Mesendoderm (in vitro differentiated cells): ENCODE data around the gene FGFBP3.

Experiments
- DNase-seq: peaks from one replicate; pipeline ENCODE4 v3.0.0; 2013
- H2AK5ac ChIP-seq: 2 replicates; pipeline ENCODE4 v1.6.1; 2013; ENCODE audit warnings: low read length, inconsistent platforms
- H2BK120ac ChIP-seq: 2 replicates; pipeline ENCODE4 v1.6.1; 2013; ENCODE audit warnings: low read depth, mild to moderate bottlenecking, low read length, moderate library complexity, mixed read lengths
- H2BK15ac ChIP-seq: replicated peaks from 2 replicates; pipeline ENCODE4 v1.6.1; 2013; ENCODE audit warnings: low read depth, mild to moderate bottlenecking, moderate library complexity
- H2BK5ac ChIP-seq: 2 replicates; pipeline ENCODE4 v1.6.1; 2013; ENCODE audit warnings: low read length, inconsistent platforms
- H3K18ac ChIP-seq: 2 replicates; pipeline ENCODE4 v1.6.1; 2013; ENCODE audit warnings: mild to moderate bottlenecking, low read length, mixed read lengths
- H3K23ac ChIP-seq: one replicate; pipeline ENCODE4 v1.6.1; 2013; ENCODE audit warnings: low read length
- H3K27ac ChIP-seq: 2 replicates; pipeline ENCODE4 v1.5.1; 2013; ENCODE audit warnings: low read depth, mild to moderate bottlenecking, inconsistent platforms, low read length, moderate library complexity
- H3K27me3 ChIP-seq: 2 replicates; pipeline ENCODE4 v1.6.1; 2013; ENCODE audit warnings: low read length, control low read depth, mild to moderate bottlenecking, inconsistent platforms; ENCODE audit not compliant: insufficient read depth, poor library complexity
- H3K36me3 ChIP-seq: 2 replicates; pipeline ENCODE4 v1.6.1; 2013; ENCODE audit warnings: low read length, inconsistent platforms; ENCODE audit not compliant: control insufficient read depth, insufficient read depth
- H3K4ac ChIP-seq: one replicate; pipeline ENCODE4 v1.6.1; 2013; ENCODE audit warnings: low read depth, mild to moderate bottlenecking, low read length, moderate library complexity
- H3K4me1 ChIP-seq: 2 replicates; pipeline ENCODE4 v1.6.1; 2013; ENCODE audit warnings: low read depth, low read length, inconsistent platforms; ENCODE audit not compliant: control insufficient read depth
- H3K4me2 ChIP-seq: 2 replicates; pipeline ENCODE4 v1.6.1; 2013; ENCODE audit warnings: low read length
- H3K4me3 ChIP-seq: 2 replicates; pipeline ENCODE4 v1.5.1; 2013; ENCODE audit warnings: mild to moderate bottlenecking, low read length
- H3K56ac ChIP-seq: one replicate; pipeline ENCODE4 v1.6.1; 2013; ENCODE audit warnings: low read length
- H3K79me1 ChIP-seq: 2 replicates; pipeline ENCODE4 v1.6.1; 2013; ENCODE audit warnings: low read length, inconsistent platforms
- H3K79me2 ChIP-seq: 2 replicates; pipeline ENCODE4 v1.6.1; 2013; ENCODE audit warnings: mild to moderate bottlenecking, low read length; ENCODE audit not compliant: control insufficient read depth, insufficient read depth
- H3K9ac ChIP-seq: 2 replicates; pipeline ENCODE4 v1.6.1; 2013; ENCODE audit warnings: low read length, inconsistent platforms
- H4K5ac ChIP-seq: one replicate; pipeline ENCODE4 v1.6.1; 2013; ENCODE audit warnings: low read length
- H4K8ac ChIP-seq: one replicate; pipeline ENCODE4 v1.6.1; 2013; ENCODE audit warnings: low read depth, mild to moderate bottlenecking, control low read depth, low read length, moderate library complexity
- WGBS: extraction: QIAGEN DNeasy Blood & Tissue Kit; methylation state at CpG from one replicate; pipeline ENCODE4 v1.1.7; 2013; ENCODE audit warnings: low lambda C conversion rate, missing lambda C conversion rate; ENCODE audit not compliant: insufficient coverage; ENCODE audit errors: extremely low coverage; 5-methylcytosine and 5-hydroxymethylcytosine counted together

Gene FGFBP3

DNA sequence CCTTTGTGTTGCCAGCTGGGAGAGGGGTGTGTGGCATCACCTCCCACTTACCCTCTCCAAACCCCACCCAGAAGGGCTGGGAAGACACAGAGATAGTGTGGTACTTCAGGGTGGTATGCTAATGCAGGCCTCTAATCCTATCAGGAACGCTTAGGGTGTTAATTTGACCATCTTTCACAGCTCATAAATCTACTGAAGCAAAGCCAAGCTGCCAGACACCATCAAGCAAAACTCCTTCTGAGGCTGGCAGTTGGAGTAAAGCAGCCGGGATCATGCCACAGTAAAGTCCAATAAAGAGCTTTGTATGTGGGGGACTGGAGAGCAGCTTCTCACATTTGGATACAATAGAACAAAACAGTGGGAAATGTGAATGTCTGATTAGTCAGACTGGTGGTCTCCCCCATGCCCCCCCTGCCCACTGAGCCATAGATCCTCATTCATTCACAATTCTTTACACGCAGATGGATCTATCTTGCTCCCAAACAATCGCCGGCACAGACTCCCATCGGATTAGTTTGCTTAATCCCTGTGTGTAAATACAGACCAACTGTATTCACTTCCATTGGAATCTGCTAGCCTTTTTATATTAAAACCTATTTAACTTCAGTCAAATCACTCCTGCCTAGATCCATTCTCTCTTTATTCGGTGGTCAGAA is 29.6 kb downstream of the FGFBP3 start:
- H3K4me3 ChIP-seq = no peak overlapping the region

DNA sequence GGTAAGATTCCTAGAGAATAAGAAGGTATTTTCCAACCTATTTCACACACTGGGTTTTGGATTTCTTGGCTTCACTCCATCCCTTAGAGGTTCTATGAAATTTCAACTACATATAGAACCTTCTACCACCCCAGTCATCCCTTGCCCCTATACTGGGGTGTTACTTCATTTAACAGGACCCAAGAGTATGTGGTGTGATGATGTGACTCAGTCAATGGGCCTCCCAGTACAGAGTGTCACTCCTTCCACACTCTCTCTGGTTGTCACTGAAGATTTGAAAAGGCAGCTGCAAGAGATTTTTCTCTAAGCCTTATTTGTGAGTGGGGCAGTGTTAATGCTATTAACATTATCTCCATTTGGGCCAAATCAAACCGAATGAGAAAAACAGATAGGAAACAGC is 33.5 kb downstream of the FGFBP3 start:
- H3K4me1 ChIP-seq = peaks cover 8% of the 10 kb centered on the region
- no peaks in the 10 kb centered on the region for H3K79me2 ChIP-seq
- H3K4ac ChIP-seq = no peak overlapping the region
- H2BK120ac ChIP-seq = no peak overlapping the region
- WGBS = no CpG with 5 or more reads among the region's 1 CpG
- no peak overlapping the region for H3K4me3 ChIP-seq
- no peak overlapping the region for H4K5ac ChIP-seq
- no peak overlapping the region for H4K8ac ChIP-seq
- H2BK15ac ChIP-seq = peak overlapping the region; percentile 45
- no peak for DNase-seq
- no peak overlapping the region for H2AK5ac ChIP-seq
- no peak overlapping the region for H3K18ac ChIP-seq
- H3K4me2 ChIP-seq = no peak overlapping the region
- H3K27me3 ChIP-seq = no peaks in the 10 kb centered on the region
- H3K27ac ChIP-seq = no peak overlapping the region
- no peaks in the 10 kb centered on the region for H3K36me3 ChIP-seq
- H3K9ac ChIP-seq = no peak overlapping the region
- no peak overlapping the region for H3K23ac ChIP-seq
- H3K79me1 ChIP-seq = no peaks in the 10 kb centered on the region
- H2BK5ac ChIP-seq = no peak overlapping the region
- H3K56ac ChIP-seq = no peak overlapping the region

More for the DNA sequence above, 29.6 kb downstream of the FGFBP3 start:
- H4K8ac ChIP-seq = no peak overlapping the region
- H3K36me3 ChIP-seq = no peaks in the 10 kb centered on the region
- no peak overlapping the region for H4K5ac ChIP-seq
- no CpG with 5 or more reads among the region's 7 CpGs for WGBS
- H2BK120ac ChIP-seq = no peak overlapping the region
- no peak overlapping the region for H3K4me2 ChIP-seq
- no peak overlapping the region for H3K18ac ChIP-seq
- H3K27me3 ChIP-seq = no peaks in the 10 kb centered on the region
- H3K79me2 ChIP-seq = no peaks in the 10 kb centered on the region
- H3K23ac ChIP-seq = no peak overlapping the region
- DNase-seq = peak; percentile 83
- peak overlapping the region; percentile 59 for H3K56ac ChIP-seq
- no peak overlapping the region for H3K9ac ChIP-seq
- no peak overlapping the region for H2BK15ac ChIP-seq
- H2BK5ac ChIP-seq = no peak overlapping the region
- no peak overlapping the region for H2AK5ac ChIP-seq
- H3K4ac ChIP-seq = no peak overlapping the region
- no peaks in the 10 kb centered on the region for H3K79me1 ChIP-seq
- H3K4me1 ChIP-seq = peaks cover 23% of the 10 kb centered on the region
- H3K27ac ChIP-seq = peak overlapping the region; percentile 18

DNA sequence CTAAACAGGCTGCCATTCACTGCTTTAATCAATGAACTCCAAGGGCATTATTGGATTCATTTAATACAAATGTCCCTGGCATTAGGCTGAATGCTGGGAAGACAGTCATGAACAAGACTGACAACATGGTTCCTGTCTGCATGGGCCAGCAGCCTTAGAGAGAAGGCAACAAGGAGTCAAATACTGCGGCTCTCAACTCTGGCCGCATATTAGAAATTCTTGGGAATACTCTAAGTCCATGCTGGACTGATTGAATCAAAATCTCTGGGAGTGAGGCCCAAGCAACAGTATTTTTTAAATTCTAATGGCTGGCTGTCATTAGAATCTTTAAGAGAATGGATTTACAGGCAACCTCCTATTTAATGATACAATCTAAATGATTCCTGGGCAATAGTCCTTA is 34.1 kb downstream of the FGFBP3 start:
- Histone ChIP-seq H3K56ac (no peak overlapping the region), H3K27me3 (no peaks in the 10 kb centered on the region), H3K9ac (no peak overlapping the region), H2BK15ac (no peak overlapping the region), H3K27ac (no peak overlapping the region), H4K8ac (no peak overlapping the region), H3K36me3 (no peaks in the 10 kb centered on the region), H3K79me1 (no peaks in the 10 kb centered on the region), H3K4ac (no peak overlapping the region), H2AK5ac (no peak overlapping the region), H4K5ac (no peak overlapping the region), H3K79me2 (no peaks in the 10 kb centered on the region), H2BK5ac (no peak overlapping the region), H3K18ac (no peak overlapping the region), H3K4me1 (peaks cover 8% of the 10 kb centered on the region), H2BK120ac (no peak overlapping the region), H3K4me3 (no peak overlapping the region), H3K23ac (no peak overlapping the region), H3K4me2 (no peak overlapping the region)
- no peak for DNase-seq
- WGBS = no CpG with 5 or more reads among the region's 2 CpGs

DNA sequence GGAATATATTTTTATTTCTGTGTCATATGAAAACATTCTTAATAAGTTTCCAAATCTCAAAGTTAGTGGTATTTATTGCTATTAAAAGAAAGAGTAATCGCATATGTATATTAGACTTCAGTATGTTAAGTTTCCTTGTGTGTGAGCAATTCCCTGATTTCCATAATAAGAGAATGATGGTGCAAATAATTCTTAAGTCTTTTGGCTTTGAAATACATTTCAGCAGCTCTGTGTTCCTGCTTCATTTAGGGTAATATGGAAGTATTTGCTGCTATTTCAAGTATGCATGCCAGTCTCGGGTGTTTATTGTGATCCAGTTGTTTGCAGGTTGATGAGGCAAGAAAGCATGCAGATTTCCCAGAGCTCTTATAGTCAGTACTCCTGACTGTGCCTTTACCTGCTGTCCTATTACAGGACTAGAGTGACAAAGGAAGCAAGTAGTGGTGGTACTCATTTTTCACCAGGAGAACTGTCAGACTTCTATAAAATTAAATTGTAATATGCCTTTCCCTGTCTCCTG is 43.7 kb downstream of the FGFBP3 start:
- Histone ChIP-seq H4K8ac (no peak overlapping the region), H2AK5ac (no peak overlapping the region), H3K79me2 (no peaks in the 10 kb centered on the region), H3K27ac (no peak overlapping the region), H3K56ac (no peak overlapping the region), H3K36me3 (no peaks in the 10 kb centered on the region), H3K4me3 (no peak overlapping the region), H3K27me3 (no peaks in the 10 kb centered on the region), H2BK15ac (no peak overlapping the region), H3K18ac (peak overlapping the region; percentile 30), H3K23ac (no peak overlapping the region), H4K5ac (no peak overlapping the region), H3K79me1 (no peaks in the 10 kb centered on the region), H2BK120ac (no peak overlapping the region), H3K4me1 (no peaks in the 10 kb centered on the region), H3K9ac (no peak overlapping the region), H3K4me2 (no peak overlapping the region), H3K4ac (no peak overlapping the region), H2BK5ac (no peak overlapping the region)
- peak; percentile 40 for DNase-seq
- WGBS = no CpG with 5 or more reads among the region's 2 CpGs

DNA sequence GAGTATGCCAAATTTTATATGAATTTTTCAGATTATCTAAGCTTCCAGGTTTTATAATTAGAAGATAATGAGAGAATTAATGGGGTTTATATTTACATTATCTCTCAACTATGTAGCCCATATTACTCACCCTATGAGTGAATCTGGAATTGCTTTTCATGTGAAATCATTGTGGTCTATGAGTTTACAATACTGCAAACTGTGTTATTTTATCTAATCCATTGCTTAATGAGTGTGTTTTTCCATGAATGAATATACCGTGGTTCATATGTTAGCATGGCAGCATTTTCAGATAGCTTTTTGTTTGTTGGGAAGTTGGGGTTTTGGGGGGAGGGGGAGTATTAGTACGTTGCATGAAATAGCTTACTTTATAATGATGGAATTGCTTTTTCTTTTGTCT is 44.5 kb downstream of the FGFBP3 start:
- no peaks in the 10 kb centered on the region for H3K4me1 ChIP-seq
- no peaks in the 10 kb centered on the region for H3K36me3 ChIP-seq
- H2AK5ac ChIP-seq = no peak overlapping the region
- no peak overlapping the region for H2BK15ac ChIP-seq
- H3K79me2 ChIP-seq = no peaks in the 10 kb centered on the region
- no peak overlapping the region for H3K4ac ChIP-seq
- H2BK120ac ChIP-seq = no peak overlapping the region
- H3K23ac ChIP-seq = no peak overlapping the region
- no peak overlapping the region for H4K5ac ChIP-seq
- H3K27me3 ChIP-seq = no peaks in the 10 kb centered on the region
- DNase-seq = no peak
- no peak overlapping the region for H3K4me3 ChIP-seq
- H3K79me1 ChIP-seq = no peaks in the 10 kb centered on the region
- H3K18ac ChIP-seq = no peak overlapping the region
- H3K56ac ChIP-seq = no peak overlapping the region
- WGBS = 100% methylated on average over 2 of the region's 2 CpGs
- no peak overlapping the region for H2BK5ac ChIP-seq
- H3K9ac ChIP-seq = no peak overlapping the region
- no peak overlapping the region for H4K8ac ChIP-seq
- no peak overlapping the region for H3K27ac ChIP-seq
- no peak overlapping the region for H3K4me2 ChIP-seq

DNA sequence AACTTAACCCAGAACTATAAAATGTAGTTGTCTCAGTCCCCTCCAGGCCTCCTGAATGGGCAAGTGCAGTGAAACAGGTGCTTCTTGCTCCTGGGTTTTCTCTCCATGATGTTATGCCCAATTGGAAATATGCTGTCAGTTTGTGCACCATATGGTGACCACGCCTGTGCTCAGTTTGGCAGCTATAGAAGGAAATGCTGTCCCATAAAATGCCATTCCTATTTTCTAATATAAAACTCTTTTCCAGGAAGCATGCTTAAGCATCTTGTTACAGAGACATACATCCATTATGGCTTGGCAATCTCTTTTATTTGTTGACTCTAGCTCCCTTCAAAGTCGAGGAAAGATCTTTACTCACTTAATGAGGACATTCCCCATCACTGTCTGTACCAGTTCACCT is 45.2 kb downstream of the FGFBP3 start:
- no peak overlapping the region for H3K4me3 ChIP-seq
- no peak for DNase-seq
- peak overlapping the region; percentile 5 for H3K27ac ChIP-seq
- H3K18ac ChIP-seq = no peak overlapping the region
- no CpG with 5 or more reads among the region's 2 CpGs for WGBS
- H2BK5ac ChIP-seq = no peak overlapping the region
- no peak overlapping the region for H4K5ac ChIP-seq
- H2BK15ac ChIP-seq = no peak overlapping the region
- H3K36me3 ChIP-seq = no peaks in the 10 kb centered on the region
- no peaks in the 10 kb centered on the region for H3K4me1 ChIP-seq
- no peak overlapping the region for H3K4ac ChIP-seq
- no peak overlapping the region for H4K8ac ChIP-seq
- no peak overlapping the region for H2AK5ac ChIP-seq
- H3K4me2 ChIP-seq = no peak overlapping the region
- no peak overlapping the region for H2BK120ac ChIP-seq
- H3K27me3 ChIP-seq = no peaks in the 10 kb centered on the region
- H3K79me2 ChIP-seq = no peaks in the 10 kb centered on the region
- H3K56ac ChIP-seq = no peak overlapping the region
- no peak overlapping the region for H3K23ac ChIP-seq
- H3K79me1 ChIP-seq = no peaks in the 10 kb centered on the region
- H3K9ac ChIP-seq = no peak overlapping the region
